Small intestine (tissue), 7 donors: ENCODE results near the gene MPLKIP. TPM values are rescaled to one million over a fixed set of nuclear protein-coding genes. Genes with fewer than 3 reads are reported as not detected.
"Not testable (repeated sequence)": the region's sequence is repeated elsewhere in the genome, so short reads cannot be mapped to it uniquely, and the experiment has no call there.

Source experiments
- DNase-seq, 2 donors: peaks; one replicate each; pipeline versions ENCODE4 v3.0.0 to v3.0.0-alpha.2; 2013
- FAIRE-seq: peaks from 2 replicates; lab custom pipeline; 2012; peaks lifted over from hg19 to GRCh38; lab: Jason Lieb, UNC
- H3K27ac ChIP-seq, 3 donors: one replicate each; pipeline ENCODE4 v1.5.1; 2013; ENCODE audit warnings: low read length in 2 of 3, mild to moderate bottlenecking in 2 of 3, control low read depth in 1 of 3, inconsistent platforms in 1 of 3, low read depth in 1 of 3, moderate library complexity in 1 of 3
- H3K27me3 ChIP-seq, 3 donors: one replicate each; pipeline ENCODE4 v1.6.1; 2013; ENCODE audit warnings: low read length in 3 of 3, inconsistent platforms in 1 of 3; ENCODE audit not compliant: control insufficient read depth in 3 of 3, insufficient read depth in 3 of 3
- H3K36me3 ChIP-seq, 3 donors: one replicate each; pipeline ENCODE4 v1.6.1; 2013; ENCODE audit warnings: low read length in 3 of 3, inconsistent platforms in 1 of 3, low read depth in 1 of 3, mild to moderate bottlenecking in 1 of 3, moderate library complexity in 1 of 3; ENCODE audit not compliant: control insufficient read depth in 3 of 3, insufficient read depth in 2 of 3
- H3K4me1 ChIP-seq, 3 donors: one replicate each; pipeline ENCODE4 v1.6.1; 2013; ENCODE audit warnings: low read length in 2 of 3, inconsistent platforms in 1 of 3, low read depth in 1 of 3, mild to moderate bottlenecking in 1 of 3, moderate library complexity in 1 of 3; ENCODE audit not compliant: control insufficient read depth in 3 of 3, insufficient read depth in 2 of 3
- H3K4me3 ChIP-seq, 3 donors: one replicate each; pipeline ENCODE4 v1.5.1; 2013; ENCODE audit warnings: low read length in 3 of 3, control low read depth in 1 of 3, inconsistent platforms in 1 of 3, low read depth in 1 of 3, mild to moderate bottlenecking in 1 of 3, moderate library complexity in 1 of 3
- H3K9me3 ChIP-seq, 2 donors: one replicate each; pipeline ENCODE4 v1.6.1; 2013; ENCODE audit warnings: low read depth in 1 of 2, low read length in 1 of 2; ENCODE audit not compliant: control insufficient read depth in 2 of 2, insufficient read depth in 1 of 2
- WGBS, 3 donors: extraction: QIAGEN DNeasy Blood & Tissue Kit; methylation state at CpG; one replicate each; pipeline ENCODE4 v1.1.7; 2013; 5-methylcytosine and 5-hydroxymethylcytosine counted together
- polyA plus RNA-seq, 4 donors: library from polyadenylated mRNA; stranded (reverse) in 3 of 4; unstranded in 1 of 4; fragments of 200-250 nt in 3 of 4; fragments of 120-200 nt in 1 of 4; gene quantifications; one replicate each; pipeline versions ENCODE4 v1.2.1 to v1.2.3, GENCODE V29; 2013
- donor health status: healthy with polysubstance abuse.
- donor health status: control.
- donor health status: control.
- donor health status: Bipolar disorder and iron deficiency.
- donor health status: healthy.

Gene MPLKIP
- polyA plus RNA-seq, 4 donors, result 36.2 to 52.1 (median 46.8) TPM

DNA sequence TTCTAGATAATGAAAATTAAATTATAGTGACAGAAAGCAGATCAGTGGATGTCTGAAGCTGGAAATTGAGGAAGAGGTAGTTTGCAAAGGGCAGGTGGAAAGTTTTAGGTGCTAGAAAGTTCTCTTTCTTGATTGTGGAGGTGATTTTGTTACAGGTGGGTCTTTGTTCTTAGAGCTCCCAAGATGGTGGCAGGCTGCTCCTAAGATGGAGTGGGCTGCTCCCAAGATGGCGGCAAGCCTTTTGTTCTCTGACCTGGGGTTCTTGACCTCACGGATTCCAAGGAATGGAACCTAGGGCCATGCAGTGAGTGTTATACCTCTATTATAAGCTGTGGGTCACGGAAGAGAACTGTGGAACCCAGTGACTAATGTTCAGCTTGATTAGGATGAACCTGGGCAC, 32.9 kb upstream of the MPLKIP start:
- no peak overlapping the region for H3K4me3 ChIP-seq
- no peaks in the 10 kb centered on the region for H3K36me3 ChIP-seq
- no peaks in the 10 kb centered on the region for H3K9me3 ChIP-seq
- no peak for DNase-seq
- no peak overlapping the region for H3K27ac ChIP-seq
- H3K27me3 ChIP-seq, result no peaks in the 10 kb centered on the region
- H3K4me1 ChIP-seq, result peaks cover 0 to 13% (median 0%) of the 10 kb centered on the region in 3 donors
- no peak for FAIRE-seq
- WGBS, 3 donors, result 91 to 100% (median 91%) methylated on average over 3 of the region's 3 CpGs

DNA sequence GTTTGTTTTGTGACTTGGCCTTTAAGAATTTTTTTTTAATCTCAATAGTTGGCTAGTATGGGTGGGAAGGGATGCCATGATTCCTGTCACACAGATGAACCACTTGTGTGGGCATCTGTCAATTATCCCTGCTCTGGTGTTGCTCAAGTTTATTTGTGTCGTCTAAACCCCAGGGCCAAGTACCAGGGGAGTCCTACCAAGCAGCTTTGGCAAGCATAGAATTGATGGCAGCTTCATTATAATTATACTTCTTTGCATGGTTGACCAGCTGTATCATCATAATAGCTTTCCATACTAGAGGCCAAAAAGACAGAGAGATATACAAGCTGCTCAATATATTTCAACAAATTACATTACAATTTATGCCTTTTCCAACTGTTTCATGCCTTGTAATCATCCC, 30.8 kb upstream of the MPLKIP start:
- H3K27ac ChIP-seq, result no peak overlapping the region
- no peaks in the 10 kb centered on the region for H3K27me3 ChIP-seq
- FAIRE-seq (no peak), DNase-seq (no peak)
- no peaks in the 10 kb centered on the region for H3K36me3 ChIP-seq
- 55 to 76% (median 62%) methylated on average over 1 of the region's 1 CpG for WGBS, 3 donors
- H3K4me3 ChIP-seq, result no peak overlapping the region
- H3K4me1 ChIP-seq, result peaks cover 0 to 13% (median 0%) of the 10 kb centered on the region in 3 donors
- H3K9me3 ChIP-seq, result no peaks in the 10 kb centered on the region

DNA sequence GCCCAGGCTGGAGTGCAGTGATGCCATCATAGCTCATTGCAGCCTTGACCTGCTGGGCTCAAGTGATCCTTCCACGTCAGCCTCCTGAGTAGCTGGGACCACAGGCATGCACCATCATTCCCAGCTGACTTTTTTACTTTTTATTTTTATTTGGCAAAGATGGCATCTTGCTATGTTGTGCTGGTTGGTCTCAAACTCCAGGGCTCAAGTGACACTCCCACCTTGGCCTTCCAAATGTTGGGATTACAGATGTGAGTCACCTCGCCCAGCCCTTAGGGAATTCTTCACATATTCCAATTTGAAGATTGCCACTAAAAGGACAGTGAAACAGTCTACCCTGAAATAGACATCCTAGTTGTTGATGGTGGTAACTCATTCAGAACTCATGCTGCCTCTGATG, 28.1 kb upstream of the MPLKIP start:
- 75 to 87% (median 83%) methylated on average over 2 of the region's 2 CpGs for WGBS, 3 donors
- Histone ChIP-seq H3K27ac (no peak overlapping the region), H3K27me3 (no peaks in the 10 kb centered on the region), H3K36me3 (no peaks in the 10 kb centered on the region), H3K4me1 (no peaks in the 10 kb centered on the region), H3K9me3 (no peaks in the 10 kb centered on the region), H3K4me3 (no peak overlapping the region)
- FAIRE-seq, result no peak
- no peak for DNase-seq

DNA sequence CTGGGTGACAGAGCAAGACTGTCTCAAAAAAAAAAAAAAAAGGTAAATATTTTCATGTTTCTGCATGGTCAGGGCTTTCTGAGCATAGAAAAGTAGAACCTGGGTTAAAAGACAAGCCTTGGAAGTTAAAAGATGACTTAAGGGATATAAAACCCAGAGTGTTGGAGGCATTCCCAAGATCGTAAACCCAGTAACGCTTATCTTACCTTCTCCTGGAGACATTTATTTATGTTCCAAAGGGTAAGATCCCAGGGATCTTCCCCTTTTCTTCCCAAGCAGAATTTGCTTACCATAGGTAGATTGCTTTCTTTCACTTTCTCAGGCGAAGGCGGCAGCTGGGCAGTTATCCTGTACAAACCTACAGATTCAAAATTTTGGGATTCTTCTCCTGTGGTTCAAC, 22.6 kb upstream of the MPLKIP start:
- H3K27ac ChIP-seq, result peak overlapping the region in 1 of 3 donors; percentile 89
- FAIRE-seq, result no peak
- no peaks in the 10 kb centered on the region for H3K9me3 ChIP-seq
- H3K36me3 ChIP-seq, result no peaks in the 10 kb centered on the region
- H3K4me3 ChIP-seq, result peak overlapping the region in 2 of 3 donors; percentile 19 to 24
- 20 to 72% (median 37%) methylated on average over 4 of the region's 4 CpGs for WGBS, 3 donors
- H3K27me3 ChIP-seq, result no peaks in the 10 kb centered on the region
- peak; percentile 90 to 93 for DNase-seq
- peaks cover 0 to 5% (median 0%) of the 10 kb centered on the region in 3 donors for H3K4me1 ChIP-seq

- Histone ChIP-seq H3K4me3 (no peak overlapping the region), H3K9me3 (peaks cover 0 to 2% of the 10 kb centered on the region in 2 donors), H3K27me3 (no peaks in the 10 kb centered on the region), H3K27ac (no peak overlapping the region), H3K4me1 (peaks cover 0 to 3% (median 0%) of the 10 kb centered on the region in 3 donors), H3K36me3 (no peaks in the 10 kb centered on the region)
- no peak for FAIRE-seq
- DNase-seq, result no peak
- WGBS, 3 donors, result 77 to 87% (median 82%) methylated on average over 1 of the region's 1 CpG
Observed at GRCh38 chr7:40151504-40151903, 17.1 kb upstream of the MPLKIP start.

GRCh38 chr7:40148671-40149070, 14.2 kb upstream of the MPLKIP start:
- DNase-seq (no peak), FAIRE-seq (no peak)
- peaks cover 0 to 5% of the 10 kb centered on the region in 2 donors for H3K9me3 ChIP-seq
- WGBS, 3 donors, result 92 to 95% (median 92%) methylated on average over 2 of the region's 2 CpGs
- H3K4me1 ChIP-seq, result no peaks in the 10 kb centered on the region
- no peaks in the 10 kb centered on the region for H3K36me3 ChIP-seq
- no peak overlapping the region for H3K27ac ChIP-seq
- no peak overlapping the region for H3K4me3 ChIP-seq
- no peaks in the 10 kb centered on the region for H3K27me3 ChIP-seq

- FAIRE-seq, H3K27me3 ChIP-seq, DNase-seq, H3K4me3 ChIP-seq, H3K9me3 ChIP-seq, H3K36me3 ChIP-seq, H3K27ac ChIP-seq, H3K4me1 ChIP-seq: not testable (repeated sequence)
- 93 to 96% (median 93%) methylated on average over 7 of the region's 7 CpGs for WGBS, 3 donors
Observed at GRCh38 chr7:40148247-40148580, 13.8 kb upstream of the MPLKIP start.

- DNase-seq, result no peak
- no peaks in the 10 kb centered on the region for H3K4me1 ChIP-seq
- no peak overlapping the region for H3K4me3 ChIP-seq
- no peak overlapping the region for H3K27ac ChIP-seq
- H3K36me3 ChIP-seq, result no peaks in the 10 kb centered on the region
- no peak for FAIRE-seq
- H3K27me3 ChIP-seq, result no peaks in the 10 kb centered on the region
- 84 to 86% (median 84%) methylated on average over 19 of the region's 19 CpGs for WGBS, 3 donors
- H3K9me3 ChIP-seq, result peaks cover 0 to 5% of the 10 kb centered on the region in 2 donors
Observed at GRCh38 chr7:40147371-40148246, 13.2 kb upstream of the MPLKIP start.
